Activated CD8-positive, alpha-beta memory T cell treated with anti-CD3 and anti-CD28 coated beads, Interleukin-2, amount 10 ng/mL, durations not matched to agents 7 days and 5 days (primary cell): Measurements from ENCODE around the gene ME3. TPM values are rescaled to one million over a fixed set of nuclear protein-coding genes. Genes with fewer than 3 reads are reported as not detected.

Experiments
- ATAC-seq: fragments of 150-1000 bp; cut with Tn5 transposase; one replicate; pipeline ENCODE4 v1.10.0; 2021; ENCODE audit warnings: moderate library complexity
- CTCF ChIA-PET: fragments of 350-600 bp; sonication (Branson Sonifier 250); formaldehyde crosslinking; loops from one replicate; lab custom pipeline; 2021; ENCODE audit warnings: antibody characterized with exemption; lab: Charles Lee
- DNase-seq: peaks from one replicate; pipeline ENCODE4 v3.0.0-alpha.2; 2020
- H3K27ac Mint-ChIP-seq: one replicate; pipeline ENCODE4 v1.8.0; 2021; ENCODE audit warnings: mild to moderate bottlenecking, mixed read lengths
- H3K27me3 Mint-ChIP-seq: one replicate; pipeline ENCODE4 v1.8.0; 2021; ENCODE audit warnings: mixed read lengths
- H3K36me3 Mint-ChIP-seq: one replicate; pipeline ENCODE4 v1.8.0; 2021; ENCODE audit warnings: mild to moderate bottlenecking, mixed read lengths
- H3K4me1 Mint-ChIP-seq: one replicate; pipeline ENCODE4 v1.8.0; 2021; ENCODE audit warnings: mixed read lengths
- H3K4me3 Mint-ChIP-seq: one replicate; pipeline ENCODE4 v1.8.0; 2021; ENCODE audit warnings: mild to moderate bottlenecking, moderate library complexity, mixed read lengths
- H3K9me3 Mint-ChIP-seq: one replicate; pipeline ENCODE4 v1.8.0; 2022; ENCODE audit warnings: low read depth, mixed read lengths
- total RNA-seq, 2 experiments: library from RNA; stranded (reverse); gene quantifications; one replicate each; pipeline ENCODE4 v1.2.3, GENCODE V29; 2021

Gene ME3
- total RNA-seq, 2 experiments from 2014 or later = 0.79 to 1.3 TPM

- Mint-ChIP-seq H3K4me1 (no peaks in the 10 kb centered on the region), H3K27ac (no peak overlapping the region), H3K27me3 (peaks cover 19% of the 10 kb centered on the region), H3K36me3 (no peaks in the 10 kb centered on the region), H3K9me3 (no peaks in the 10 kb centered on the region), H3K4me3 (no peak overlapping the region)
- DNase-seq (no peak), ATAC-seq (no peak)
- CTCF ChIA-PET = no interaction called here
Measured at GRCh38 chr11:86511086-86511551, 161.3 kb downstream of the ME3 start.

- no peaks in the 10 kb centered on the region for H3K4me1 Mint-ChIP-seq
- no peak overlapping the region for H3K4me3 Mint-ChIP-seq
- no peaks in the 10 kb centered on the region for H3K9me3 Mint-ChIP-seq
- CTCF ChIA-PET = no interaction called here
- H3K27ac Mint-ChIP-seq = no peak overlapping the region
- peaks cover 22% of the 10 kb centered on the region for H3K27me3 Mint-ChIP-seq
- DNase-seq = no peak
- ATAC-seq = no peak
- H3K36me3 Mint-ChIP-seq = no peaks in the 10 kb centered on the region
Measured at GRCh38 chr11:86510674-86511073, 161.7 kb downstream of the ME3 start.

GRCh38 chr11:86510097-86510496 is 162.3 kb downstream of the ME3 start:
- ATAC-seq = no peak
- CTCF ChIA-PET = no interaction called here
- no peak for DNase-seq
- Mint-ChIP-seq H3K4me3 (no peak overlapping the region), H3K36me3 (no peaks in the 10 kb centered on the region), H3K9me3 (no peaks in the 10 kb centered on the region), H3K4me1 (no peaks in the 10 kb centered on the region), H3K27me3 (peaks cover 20% of the 10 kb centered on the region), H3K27ac (no peak overlapping the region)

- Mint-ChIP-seq H3K27me3 (peaks cover 20% of the 10 kb centered on the region), H3K4me3 (no peak overlapping the region), H3K9me3 (no peaks in the 10 kb centered on the region), H3K27ac (no peak overlapping the region), H3K4me1 (no peaks in the 10 kb centered on the region), H3K36me3 (no peaks in the 10 kb centered on the region)
- CTCF ChIA-PET = no interaction called here
- ATAC-seq (no peak), DNase-seq (no peak)
Measured at GRCh38 chr11:86509588-86509974, 162.8 kb downstream of the ME3 start.

- no peaks in the 10 kb centered on the region for H3K9me3 Mint-ChIP-seq
- peaks cover 20% of the 10 kb centered on the region for H3K27me3 Mint-ChIP-seq
- no peak for DNase-seq
- H3K27ac Mint-ChIP-seq = no peak overlapping the region
- no peaks in the 10 kb centered on the region for H3K4me1 Mint-ChIP-seq
- no peak overlapping the region for H3K4me3 Mint-ChIP-seq
- CTCF ChIA-PET = no interaction called here
- no peaks in the 10 kb centered on the region for H3K36me3 Mint-ChIP-seq
- ATAC-seq = no peak
Measured at GRCh38 chr11:86508604-86509587, 163.5 kb downstream of the ME3 start.

- CTCF ChIA-PET = no interaction called here
- no peaks in the 10 kb centered on the region for H3K4me1 Mint-ChIP-seq
- H3K27me3 Mint-ChIP-seq = peaks cover 18% of the 10 kb centered on the region
- no peak overlapping the region for H3K27ac Mint-ChIP-seq
- DNase-seq (no peak), ATAC-seq (no peak)
- no peak overlapping the region for H3K4me3 Mint-ChIP-seq
- no peaks in the 10 kb centered on the region for H3K9me3 Mint-ChIP-seq
- no peaks in the 10 kb centered on the region for H3K36me3 Mint-ChIP-seq
Measured at GRCh38 chr11:86507249-86507845, 165.1 kb downstream of the ME3 start.

GRCh38 chr11:86506235-86506634 is 166.2 kb downstream of the ME3 start:
- H3K36me3 Mint-ChIP-seq = no peaks in the 10 kb centered on the region
- no peak for ATAC-seq
- no peaks in the 10 kb centered on the region for H3K9me3 Mint-ChIP-seq
- H3K27me3 Mint-ChIP-seq = peaks cover 18% of the 10 kb centered on the region
- no peaks in the 10 kb centered on the region for H3K4me1 Mint-ChIP-seq
- H3K27ac Mint-ChIP-seq = no peak overlapping the region
- no peak overlapping the region for H3K4me3 Mint-ChIP-seq
- CTCF ChIA-PET = no interaction called here
- no peak for DNase-seq

- H3K27ac Mint-ChIP-seq = no peak overlapping the region
Measured at GRCh38 chr11:86503131-86503530, 169.3 kb downstream of the ME3 start.

GRCh38 chr11:86502137-86502642 is 170.2 kb downstream of the ME3 start:
- H3K9me3 Mint-ChIP-seq = no peaks in the 10 kb centered on the region
- no peaks in the 10 kb centered on the region for H3K36me3 Mint-ChIP-seq
- CTCF ChIA-PET = no interaction called here
- ATAC-seq (no peak), DNase-seq (no peak)
- H3K27ac Mint-ChIP-seq = no peak overlapping the region
- no peaks in the 10 kb centered on the region for H3K4me1 Mint-ChIP-seq
- no peak overlapping the region for H3K4me3 Mint-ChIP-seq
- H3K27me3 Mint-ChIP-seq = peaks cover 26% of the 10 kb centered on the region

More at GRCh38 chr11:86503131-86503530, 169.3 kb downstream of the ME3 start:
- H3K9me3 Mint-ChIP-seq = no peaks in the 10 kb centered on the region
- H3K4me3 Mint-ChIP-seq = no peak overlapping the region
- ATAC-seq (no peak), DNase-seq (no peak)
- peaks cover 27% of the 10 kb centered on the region for H3K27me3 Mint-ChIP-seq
- no peaks in the 10 kb centered on the region for H3K4me1 Mint-ChIP-seq
- H3K36me3 Mint-ChIP-seq = no peaks in the 10 kb centered on the region
- CTCF ChIA-PET = interaction anchor here (1.4 kb wide), 1 partner anchor 41 kb away, joined by 3 read pairs; no protein-coding TSS in a partner anchor

GRCh38 chr11:86500500-86501140 is 171.8 kb downstream of the ME3 start:
- H3K36me3 Mint-ChIP-seq = no peaks in the 10 kb centered on the region
- no peak overlapping the region for H3K4me3 Mint-ChIP-seq
- H3K27ac Mint-ChIP-seq = no peak overlapping the region
- ATAC-seq (no peak), DNase-seq (no peak)
- H3K4me1 Mint-ChIP-seq = no peaks in the 10 kb centered on the region
- no peaks in the 10 kb centered on the region for H3K9me3 Mint-ChIP-seq
- CTCF ChIA-PET = no interaction called here
- H3K27me3 Mint-ChIP-seq = peaks cover 20% of the 10 kb centered on the region

- Mint-ChIP-seq H3K9me3 (no peaks in the 10 kb centered on the region), H3K27me3 (peaks cover 20% of the 10 kb centered on the region), H3K4me1 (no peaks in the 10 kb centered on the region), H3K36me3 (no peaks in the 10 kb centered on the region), H3K27ac (no peak overlapping the region), H3K4me3 (no peak overlapping the region)
- DNase-seq (no peak), ATAC-seq (no peak)
- CTCF ChIA-PET = no interaction called here
Measured at GRCh38 chr11:86499723-86500129, 172.7 kb downstream of the ME3 start.

GRCh38 chr11:86497836-86498235 is 174.6 kb downstream of the ME3 start:
- Mint-ChIP-seq H3K27ac (no peak overlapping the region), H3K27me3 (peaks cover 24% of the 10 kb centered on the region), H3K9me3 (no peaks in the 10 kb centered on the region), H3K36me3 (no peaks in the 10 kb centered on the region), H3K4me3 (no peak overlapping the region), H3K4me1 (no peaks in the 10 kb centered on the region)
- no peak for DNase-seq
- CTCF ChIA-PET = interaction anchor here (1.0 kb wide), 1 partner anchor 15 kb away, joined by 3 read pairs; no protein-coding TSS in a partner anchor
- no peak for ATAC-seq

- H3K4me3 Mint-ChIP-seq = no peak overlapping the region
- no peak overlapping the region for H3K27ac Mint-ChIP-seq
- H3K27me3 Mint-ChIP-seq = peaks cover 28% of the 10 kb centered on the region
- no peak for ATAC-seq
- CTCF ChIA-PET = no interaction called here
- H3K4me1 Mint-ChIP-seq = no peaks in the 10 kb centered on the region
- DNase-seq = no peak
- no peaks in the 10 kb centered on the region for H3K36me3 Mint-ChIP-seq
- no peaks in the 10 kb centered on the region for H3K9me3 Mint-ChIP-seq
Measured at GRCh38 chr11:86497310-86497709, 175.1 kb downstream of the ME3 start.
